CD4-positive, alpha-beta T cell treated with Interleukin-17A for 1 hour (primary cell): Measurements from ENCODE around the gene PCBP2.
"Not testable (repeated sequence)": the region's sequence is repeated elsewhere in the genome, so short reads cannot be mapped to it uniquely, and the experiment has no call there.

Experiments
- DNase-seq: peaks from one replicate; pipeline ENCODE4 v3.0.0-alpha.2; 2020

Gene PCBP2

DNA sequence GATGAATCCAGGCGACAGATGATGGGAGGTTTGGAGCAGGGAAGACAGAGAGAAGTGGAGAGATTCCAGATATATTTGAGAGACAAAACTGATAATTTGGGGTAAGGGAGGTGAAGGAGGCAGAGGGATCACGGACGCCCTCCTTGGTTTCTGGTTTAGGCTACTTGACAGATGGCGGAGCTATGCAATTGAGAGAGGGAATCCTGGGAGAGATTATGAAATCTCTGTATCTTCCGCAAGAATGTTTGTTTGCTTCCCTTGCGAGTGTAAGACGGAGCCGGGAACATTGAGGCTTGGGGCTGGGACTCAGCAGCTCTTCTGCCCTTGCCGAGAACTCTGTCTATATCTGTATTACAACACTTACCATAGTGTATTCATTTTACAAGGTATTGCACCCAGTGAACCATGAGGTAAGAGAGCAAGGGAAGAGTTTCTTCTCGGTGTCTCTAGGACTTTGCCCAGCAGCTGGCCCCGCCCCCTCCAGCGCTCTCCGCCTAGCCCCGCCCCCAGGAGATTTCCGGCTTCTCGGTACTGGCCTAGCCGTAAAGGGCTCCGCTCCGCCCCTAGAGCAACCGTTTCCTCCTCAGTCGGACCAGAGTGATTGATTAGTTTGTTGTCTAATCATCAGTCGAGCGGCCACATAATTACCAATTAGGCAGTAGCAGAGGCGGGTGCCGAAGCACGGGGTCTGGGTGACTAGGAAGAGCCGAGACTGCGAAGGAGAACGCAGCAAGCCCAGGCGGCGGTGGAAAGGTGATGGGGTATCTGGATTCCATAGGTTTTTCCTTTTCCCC is 10.7 kb upstream of the PCBP2 start, which contains the start of gene PRR13:
PRR13 (plus strand) TSS at position 695 of the 794 bp plus-strand sequence. CDS start 981 bp downstream, outside the sequence.
- DNase-seq = peak; percentile 99

DNA sequence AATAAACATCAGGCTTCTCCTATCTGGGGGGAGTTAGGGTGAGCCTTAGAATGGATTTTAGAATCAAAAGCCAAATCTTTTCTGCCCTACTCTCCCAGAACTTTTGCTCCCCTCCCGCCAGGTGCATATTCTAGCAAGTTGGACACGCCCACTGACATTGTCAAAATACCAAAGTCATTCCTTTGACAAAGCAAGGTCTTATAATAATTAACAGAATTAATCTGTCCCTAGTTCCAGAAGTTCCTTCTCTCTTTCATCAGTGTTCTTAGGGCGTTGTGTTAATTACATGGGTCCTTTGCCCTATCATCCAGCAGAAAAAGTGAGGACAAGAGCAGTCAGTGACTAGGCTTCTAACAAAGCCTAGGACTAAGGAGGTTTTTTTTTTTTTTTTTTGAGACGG is 7.9 kb upstream of the PCBP2 start:
- no peak for DNase-seq

DNA sequence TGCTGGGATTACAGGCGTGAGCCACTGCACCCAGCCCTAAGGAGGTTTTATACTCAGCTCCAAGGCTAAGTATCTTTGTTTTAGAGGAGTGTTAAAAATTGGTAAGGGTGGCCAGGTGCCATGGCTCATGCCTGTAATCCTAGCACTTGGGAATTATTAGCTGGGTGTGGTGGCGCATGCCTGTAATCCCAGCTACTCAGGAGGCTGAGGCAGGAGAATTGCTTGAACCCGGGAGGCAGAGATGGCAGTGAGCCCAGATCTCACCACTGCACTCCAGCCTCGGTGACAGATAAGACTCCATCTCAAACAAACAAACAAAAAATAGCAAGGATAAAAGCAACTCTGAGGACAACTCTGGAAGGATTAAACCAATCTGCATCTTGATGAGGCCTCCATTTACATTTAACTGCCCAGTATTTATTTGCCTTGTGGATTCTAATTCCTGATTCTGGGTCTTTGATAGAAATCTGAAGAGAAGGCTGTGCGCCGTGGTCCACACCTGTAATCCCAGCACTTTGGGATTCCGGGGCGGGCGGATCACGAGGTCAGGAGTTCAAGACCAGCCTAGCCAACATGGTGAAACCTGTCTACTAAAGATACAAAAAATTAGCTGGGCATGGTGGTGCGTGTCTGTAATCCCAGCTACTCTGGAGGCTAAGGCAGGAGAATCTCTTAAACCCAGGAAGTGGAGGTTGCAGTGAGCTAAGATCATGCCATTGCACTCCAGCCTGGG is 7.1 kb upstream of the PCBP2 start:
- DNase-seq = not testable (repeated sequence)

DNA sequence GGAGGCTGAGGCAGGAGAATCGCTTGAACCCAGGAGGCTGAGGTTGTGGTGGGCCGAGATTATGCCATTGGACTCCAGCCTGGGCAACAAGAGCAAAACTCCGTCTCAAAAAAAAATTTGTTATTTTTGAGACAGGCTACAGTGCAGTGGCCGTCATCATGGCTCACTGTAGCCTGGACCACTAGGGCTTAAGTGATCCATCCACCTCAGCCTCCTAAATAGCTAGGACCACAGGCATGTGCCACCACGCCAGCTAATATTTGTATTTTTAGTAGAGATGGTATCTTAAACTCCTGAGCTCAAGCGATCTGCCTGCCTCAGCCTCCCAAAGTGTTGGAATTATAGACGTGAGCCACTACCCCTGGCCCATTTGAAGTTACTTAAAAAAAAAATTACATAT is 966 bp upstream of the PCBP2 start:
- no peak for DNase-seq

DNA sequence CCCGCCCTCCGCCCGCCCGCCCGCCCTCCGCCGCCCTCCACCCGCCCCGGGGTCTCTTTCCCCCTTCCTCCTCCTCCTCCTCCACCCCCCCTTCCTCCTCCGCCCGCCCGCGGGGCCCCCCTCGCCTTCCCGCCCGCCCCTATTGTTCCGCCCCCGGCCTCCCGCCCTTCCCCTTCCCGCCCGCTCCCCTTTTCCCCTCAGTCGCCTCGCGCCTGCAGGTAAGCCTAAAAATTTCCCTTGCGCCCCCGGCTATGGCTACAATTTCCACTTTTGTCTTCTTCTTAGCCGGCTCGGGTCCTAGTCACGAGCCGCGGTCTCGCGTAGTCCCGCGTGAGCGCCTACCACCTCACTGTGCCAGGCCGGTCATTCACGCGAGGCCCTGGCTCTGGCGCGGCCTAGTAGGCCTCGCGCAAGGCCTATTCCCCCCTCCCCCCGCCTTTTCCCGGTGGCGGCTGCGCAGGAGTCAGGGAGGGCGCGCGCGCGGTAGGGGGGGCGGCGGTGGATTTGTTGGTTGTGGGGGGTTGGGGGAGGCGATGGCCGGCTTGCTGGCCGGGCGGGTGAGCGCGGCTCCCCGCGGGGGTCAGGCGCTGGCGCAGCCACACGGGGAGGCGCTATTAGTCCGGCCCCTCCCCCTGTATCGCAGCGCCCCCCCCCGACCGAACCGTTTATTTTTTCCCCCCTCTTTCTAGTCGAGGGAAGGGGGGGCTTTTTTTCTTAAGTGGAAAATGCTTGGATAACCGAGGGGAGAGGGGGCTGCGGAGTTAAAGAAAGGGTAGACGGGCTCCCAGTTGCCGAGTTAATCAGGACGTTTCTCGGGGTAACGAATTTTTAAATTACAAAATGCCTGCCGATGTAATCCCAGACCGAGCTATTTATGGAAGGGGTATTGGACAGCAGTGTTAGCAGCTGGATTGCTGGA is 516 bp downstream of the PCBP2 start:
- DNase-seq = peak; percentile 84

DNA sequence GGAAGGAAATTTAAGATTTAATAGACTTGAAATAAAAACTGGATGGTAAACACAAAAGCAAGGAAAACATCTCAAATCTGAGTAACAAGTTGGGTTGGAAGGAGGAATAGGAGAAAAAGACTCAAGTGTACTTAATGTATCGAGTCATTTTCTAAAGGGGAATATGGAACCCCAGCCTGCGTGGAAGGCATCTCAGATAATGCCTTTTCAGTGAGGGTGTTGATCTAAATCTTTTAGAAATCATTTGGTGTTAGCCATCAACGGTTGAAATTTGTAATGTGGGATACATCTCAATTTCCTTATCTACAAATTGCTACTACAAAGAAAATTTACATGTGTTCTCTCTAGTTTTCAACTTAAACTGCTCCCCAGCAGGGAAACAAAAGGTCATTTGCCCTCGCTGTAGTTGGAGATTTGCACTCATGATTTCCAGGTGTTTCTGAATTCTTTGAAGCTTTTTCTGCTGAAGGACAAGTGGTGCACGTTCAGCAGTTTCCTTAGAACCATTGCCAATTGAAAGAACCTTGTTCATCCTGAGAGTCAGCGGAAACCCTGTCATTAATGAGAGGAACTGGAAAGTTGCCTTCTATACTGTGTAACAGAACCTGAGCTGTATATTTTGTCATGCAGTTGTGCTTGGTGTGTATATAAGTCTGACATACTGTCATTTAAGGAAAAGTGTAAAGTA is 2.2 kb downstream of the PCBP2 start:
- no peak for DNase-seq

DNA sequence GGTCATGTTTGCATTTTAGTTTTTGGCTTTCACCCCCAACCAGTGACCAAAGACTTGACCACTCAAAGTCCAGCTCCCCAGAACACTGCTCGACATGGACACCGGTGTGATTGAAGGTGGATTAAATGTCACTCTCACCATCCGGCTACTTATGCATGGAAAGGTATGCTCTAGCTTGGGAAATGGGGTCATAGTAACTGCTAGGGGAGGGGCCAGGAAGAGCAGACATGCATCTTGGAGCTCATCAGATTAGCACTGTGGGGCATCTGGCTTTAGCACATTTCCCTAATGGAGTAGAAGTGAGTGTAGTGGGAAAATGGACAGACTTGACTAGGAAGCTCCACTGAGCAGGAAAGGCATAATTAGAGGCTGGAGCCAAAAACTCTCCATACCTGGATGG is 2.8 kb downstream of the PCBP2 start:
- no peak for DNase-seq

DNA sequence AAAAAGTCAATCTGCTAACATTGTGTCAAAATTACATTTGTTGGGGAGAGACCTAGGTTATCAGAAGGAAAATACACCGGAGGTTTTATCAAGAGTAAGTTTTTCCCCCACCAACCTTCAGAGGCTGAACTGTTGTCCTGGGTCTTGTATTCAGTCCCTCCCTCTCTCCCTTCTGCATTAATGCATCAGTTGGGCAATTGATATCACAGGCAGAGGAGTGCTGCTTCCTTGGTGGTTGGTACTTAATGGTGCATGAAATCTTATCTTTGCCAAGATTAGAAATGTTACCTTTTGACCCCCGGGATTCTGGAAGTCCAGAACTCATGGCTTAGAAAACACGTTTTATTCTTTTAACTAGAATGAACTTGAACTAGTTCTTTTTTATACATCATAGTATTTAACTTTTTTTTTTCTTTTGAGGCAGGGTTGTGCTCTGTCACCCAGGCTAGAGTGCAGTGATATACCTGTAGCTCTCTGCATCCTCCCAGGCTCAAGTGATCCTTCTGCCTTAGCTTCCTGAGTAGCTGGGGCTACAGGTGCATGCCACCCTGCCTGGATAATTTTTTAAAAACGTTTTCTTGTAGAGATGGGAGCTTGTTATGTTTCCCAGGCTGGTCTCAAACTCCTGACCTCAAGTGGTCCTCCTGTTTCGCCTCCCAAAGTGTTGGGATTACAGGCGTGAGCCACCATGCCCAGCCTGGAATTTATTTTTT is 4.9 kb downstream of the PCBP2 start:
- no peak for DNase-seq

DNA sequence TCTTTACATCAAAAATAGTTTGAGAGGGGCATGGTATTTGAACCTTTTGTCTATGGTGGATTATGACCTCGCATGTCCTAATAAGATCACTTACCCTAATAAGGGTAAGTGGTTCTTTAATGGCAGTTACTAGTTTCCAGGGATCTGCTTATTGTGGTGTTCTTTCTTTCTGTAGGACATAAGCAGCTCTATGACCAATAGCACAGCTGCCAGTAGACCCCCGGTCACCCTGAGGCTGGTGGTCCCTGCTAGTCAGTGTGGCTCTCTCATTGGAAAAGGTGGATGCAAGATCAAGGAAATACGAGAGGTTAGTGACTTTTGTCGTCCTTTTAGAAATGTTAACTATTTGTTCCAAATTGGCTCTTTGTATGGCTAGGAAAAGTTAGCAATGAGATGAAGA is 7.2 kb downstream of the PCBP2 start:
- no peak for DNase-seq

DNA sequence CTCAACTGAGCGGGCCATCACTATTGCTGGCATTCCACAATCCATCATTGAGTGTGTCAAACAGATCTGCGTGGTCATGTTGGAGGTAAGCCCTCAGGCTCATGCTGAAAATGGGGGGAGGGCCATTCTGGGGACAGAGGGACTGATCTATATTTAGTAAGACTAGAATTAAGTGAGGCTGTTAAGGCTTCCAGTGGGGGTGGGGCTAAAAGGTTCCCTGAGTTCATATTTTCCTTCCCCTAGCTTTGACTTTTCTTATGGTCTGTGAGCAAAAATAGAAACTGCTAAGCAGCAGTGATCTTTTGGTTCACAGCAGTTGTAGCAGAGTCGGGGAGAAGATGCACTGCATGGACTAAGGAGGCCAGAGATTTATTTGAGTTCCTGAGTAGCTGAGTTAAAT is 9.2 kb downstream of the PCBP2 start:
- no peak for DNase-seq

DNA sequence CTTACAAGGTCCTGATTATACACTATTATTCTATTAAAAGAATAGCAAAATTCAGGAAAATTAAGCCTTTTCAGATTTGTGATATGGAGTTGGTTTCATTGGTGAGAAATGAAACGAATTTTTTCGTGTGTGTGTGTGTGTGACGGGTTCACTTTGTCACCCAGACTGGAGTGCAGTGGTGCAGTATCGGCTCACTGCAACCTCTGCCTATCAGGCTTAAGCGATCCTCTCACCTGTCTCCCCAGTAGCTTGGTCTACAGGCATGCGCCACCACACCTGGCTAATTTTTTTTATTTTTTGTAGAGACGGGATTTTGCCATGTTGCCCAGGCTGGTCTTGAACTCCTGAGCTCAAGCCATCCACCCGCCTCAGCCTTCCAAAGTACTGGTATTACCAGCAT is 9.7 kb downstream of the PCBP2 start:
- no peak for DNase-seq

DNA sequence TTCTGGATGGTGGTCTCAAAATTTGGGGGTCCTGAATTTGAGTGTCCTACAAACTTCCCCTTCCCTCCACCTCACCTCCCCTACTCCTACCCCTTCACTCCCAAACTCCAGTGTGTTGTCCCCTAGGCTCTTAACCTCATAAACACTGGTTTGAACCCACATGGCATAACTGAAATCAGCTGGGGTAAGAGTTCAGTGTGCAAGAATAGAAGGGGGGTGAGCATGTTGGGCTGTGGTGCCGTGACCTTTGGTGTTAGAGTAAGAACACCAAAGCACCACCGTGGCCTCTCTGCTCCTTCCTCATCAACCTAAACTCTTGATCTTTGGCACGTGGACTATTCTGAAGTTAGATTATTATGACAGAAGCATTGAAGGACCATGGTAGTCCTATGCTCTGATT is 11.0 kb downstream of the PCBP2 start:
- no peak for DNase-seq

DNA sequence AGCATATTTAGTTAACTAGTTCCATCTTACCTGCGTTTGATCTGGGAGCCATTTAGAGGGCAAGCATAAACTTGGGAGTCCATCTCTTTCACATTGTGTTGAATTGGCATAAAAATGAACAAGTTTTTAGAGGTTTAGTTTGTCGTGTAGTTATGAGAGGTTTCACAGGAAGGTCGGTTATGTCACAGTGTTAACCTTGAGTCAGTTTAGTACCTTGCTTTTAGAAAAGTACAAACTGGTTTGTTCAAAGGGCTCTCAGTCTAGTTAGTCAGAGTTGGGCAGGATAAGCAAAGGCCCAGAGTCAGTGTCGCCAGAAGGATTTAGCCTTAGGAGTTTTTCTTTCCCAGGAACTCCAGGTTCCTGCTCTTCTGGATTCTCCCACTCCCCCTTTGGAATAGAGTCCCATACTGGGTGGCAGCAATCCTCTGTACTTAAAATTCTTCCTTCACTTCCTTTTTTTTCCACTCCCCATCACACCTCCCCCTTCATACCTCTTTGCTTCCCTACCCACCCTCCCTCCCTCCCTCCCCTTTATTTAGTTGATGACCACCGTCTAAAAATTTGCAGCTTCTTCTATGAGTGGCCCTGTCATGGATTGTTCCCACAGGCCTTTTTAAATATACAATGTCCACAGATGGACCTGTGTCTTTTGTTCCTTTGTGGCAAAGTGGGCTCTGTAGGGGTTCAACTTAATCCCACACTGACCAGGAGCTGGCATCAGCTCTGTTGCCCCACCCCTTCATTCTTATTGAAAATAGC is 12.1 kb downstream of the PCBP2 start:
- DNase-seq = no peak

DNA sequence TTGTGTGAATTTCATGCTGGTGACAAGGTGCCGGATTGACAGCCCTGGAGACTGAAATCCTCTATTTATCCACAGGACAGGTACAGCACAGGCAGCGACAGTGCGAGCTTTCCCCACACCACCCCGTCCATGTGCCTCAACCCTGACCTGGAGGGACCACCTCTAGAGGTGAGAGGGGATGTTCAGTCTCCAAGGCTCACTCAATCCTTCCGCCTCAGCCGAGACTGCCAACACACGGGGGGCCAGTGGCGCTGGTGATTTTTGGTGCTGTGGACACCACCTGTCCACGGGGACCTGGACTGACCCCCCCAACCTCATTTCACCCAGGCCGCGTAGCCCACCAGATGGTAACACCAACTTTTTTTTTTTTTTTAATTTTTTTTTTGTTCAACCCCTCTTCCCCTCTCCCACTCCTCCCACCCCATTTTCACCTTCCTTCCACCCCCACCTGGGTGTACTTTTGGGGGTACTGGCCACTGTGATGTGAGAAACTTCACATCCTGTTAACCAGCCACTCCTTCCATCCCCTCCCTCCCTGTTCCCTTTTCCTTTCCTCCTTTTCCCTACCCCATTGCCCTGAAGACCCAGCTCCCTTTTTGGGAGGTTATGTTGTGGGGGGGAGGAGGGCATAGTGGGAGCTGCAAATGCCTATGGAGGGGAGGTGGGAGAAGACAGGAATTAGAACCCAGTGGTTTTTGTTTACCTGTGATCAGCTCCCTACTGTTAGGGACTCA is 12.9 kb downstream of the PCBP2 start:
- DNase-seq = no peak

DNA sequence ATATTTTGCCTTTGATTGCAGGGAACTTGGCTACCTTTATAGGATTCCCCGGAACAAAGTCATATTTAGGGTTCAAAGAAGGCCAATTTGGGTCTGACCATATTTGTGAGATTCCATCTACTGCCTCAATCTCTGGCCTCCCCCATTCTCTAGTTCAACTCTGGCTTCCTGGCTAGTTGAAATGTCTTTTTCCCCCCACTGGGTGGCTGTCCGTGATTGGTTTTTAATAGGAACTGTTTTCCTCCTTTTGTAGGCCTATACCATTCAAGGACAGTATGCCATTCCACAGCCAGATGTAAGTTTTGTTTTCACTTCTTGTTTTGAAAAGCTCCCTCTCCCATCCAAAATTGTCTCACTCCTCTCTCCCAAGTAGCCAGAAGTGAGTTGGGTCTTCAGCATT is 13.8 kb downstream of the PCBP2 start:
- no peak for DNase-seq

DNA sequence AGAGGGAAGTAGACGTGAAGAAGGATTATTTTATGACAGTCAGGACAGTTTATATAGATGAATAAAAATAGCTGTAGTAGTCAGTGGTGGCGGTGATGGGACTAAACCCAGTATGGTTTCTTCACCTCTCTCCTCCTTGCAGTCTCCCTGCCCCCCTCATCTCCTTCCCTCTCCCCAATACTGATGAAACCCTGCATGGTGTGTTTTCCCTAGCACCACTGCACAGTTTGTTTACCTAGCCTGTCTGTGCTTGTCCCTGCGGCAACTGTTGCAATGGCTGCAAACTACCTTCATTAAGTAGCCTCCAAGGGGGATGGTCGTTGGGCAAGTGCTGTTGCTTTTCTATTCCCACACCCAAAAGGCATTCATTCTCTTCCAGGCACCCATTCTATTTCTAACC is 14.7 kb downstream of the PCBP2 start:
- no peak for DNase-seq

DNA sequence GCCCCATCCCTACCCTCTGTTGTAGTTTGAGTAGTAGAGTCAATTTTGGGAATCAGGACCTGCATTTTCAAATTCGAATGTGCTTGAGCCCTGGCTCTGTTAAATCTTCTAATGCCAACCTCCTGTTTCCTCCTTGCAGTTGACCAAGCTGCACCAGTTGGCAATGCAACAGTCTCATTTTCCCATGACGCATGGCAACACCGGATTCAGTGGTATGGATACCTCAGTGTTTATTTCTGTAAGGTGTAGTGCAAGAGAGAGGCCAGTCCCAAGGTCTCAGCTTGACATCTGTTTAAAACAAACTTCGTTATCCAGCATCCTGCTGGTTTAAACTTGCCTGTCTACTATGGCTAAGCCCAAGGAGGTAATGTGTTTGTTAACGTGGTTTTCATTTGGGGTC is 15.2 kb downstream of the PCBP2 start:
- no peak for DNase-seq

DNA sequence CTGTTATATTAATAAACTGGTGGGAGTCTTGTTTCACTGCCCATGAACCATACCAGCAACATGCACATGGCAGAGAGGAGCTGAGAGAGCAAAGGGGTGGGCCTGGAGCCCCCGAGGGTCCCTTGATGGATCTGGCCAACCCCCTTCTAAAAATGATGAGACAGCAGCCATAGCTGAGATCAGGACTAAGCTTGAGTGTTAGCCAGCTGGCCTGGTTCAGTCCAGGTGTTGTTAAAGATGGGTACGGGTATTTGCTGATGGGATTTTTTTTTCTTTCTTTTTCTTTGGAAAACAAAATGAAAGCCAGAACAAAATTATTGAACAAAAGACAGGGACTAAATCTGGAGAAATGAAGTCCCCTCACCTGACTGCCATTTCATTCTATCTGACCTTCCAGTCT is 16.0 kb downstream of the PCBP2 start:
- no peak for DNase-seq

DNA sequence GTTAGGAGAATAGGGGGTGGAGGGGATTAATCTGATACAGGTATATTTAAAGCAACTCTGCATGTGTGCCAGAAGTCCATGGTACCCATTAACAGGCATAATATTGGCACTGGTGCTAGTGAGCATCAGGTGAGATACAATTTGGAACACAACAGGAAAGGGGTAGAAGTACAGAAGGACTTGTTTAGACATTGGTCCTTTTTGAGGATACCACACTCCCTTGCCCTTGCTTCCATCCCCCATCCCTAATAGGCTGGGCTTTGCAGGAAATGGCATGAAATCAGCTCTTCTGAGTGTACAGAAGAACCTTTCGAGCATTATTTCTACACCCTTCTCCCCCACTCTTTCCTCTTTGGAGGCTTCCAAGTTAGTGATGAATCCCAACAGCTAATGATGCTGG is 16.4 kb downstream of the PCBP2 start:
- DNase-seq = no peak

DNA sequence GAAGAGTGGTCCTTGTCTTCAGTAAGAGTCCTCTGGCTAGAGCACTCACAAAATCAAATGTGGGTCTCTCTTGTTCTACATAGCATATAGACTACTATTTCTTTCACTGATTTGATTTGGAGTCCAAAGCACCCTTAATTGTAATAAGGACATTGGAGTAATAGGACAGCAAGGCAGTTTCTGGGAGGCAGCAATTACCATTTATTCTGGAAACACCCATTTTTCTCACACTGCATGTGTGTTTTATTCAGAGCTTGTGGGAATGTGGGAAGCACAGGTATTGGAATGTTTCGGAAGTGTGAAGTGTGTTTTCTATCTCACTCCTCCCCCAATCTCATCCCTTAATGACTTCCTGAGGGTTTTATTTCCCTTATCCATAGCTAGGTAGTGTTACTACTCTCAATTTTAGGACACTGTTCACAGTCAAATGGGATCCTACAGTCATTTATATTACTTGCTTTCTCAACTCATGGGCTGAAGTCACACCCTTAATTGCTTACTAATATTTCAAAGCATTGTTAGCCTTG is 20.2 kb downstream of the PCBP2 start:
- no peak for DNase-seq
